Lower lobe of right lung (tissue), 2 donors: Measurements from ENCODE around the gene PLXNA2. TPM values are rescaled to one million over a fixed set of nuclear protein-coding genes. Genes with fewer than 3 reads are reported as not detected.

Source experiments
- ATAC-seq, 2 donors: fragments of 200-7000 bp; cut with Tn5 transposase; one replicate each; pipeline ENCODE4 v1.9.1; 2020 to 2022; ENCODE audit warnings: mild to moderate bottlenecking in 2 of 2, moderate library complexity in 2 of 2
- DNase-seq: peaks from one replicate; pipeline ENCODE4 v3.0.0-alpha.2; 2020
- H3K27ac ChIP-seq: fragments of 200-600 bp; one replicate; pipeline ENCODE4 v1.8.0; 2022
- H3K27me3 ChIP-seq: fragments of 200-600 bp; one replicate; pipeline ENCODE4 v1.8.0; 2022; ENCODE audit warnings: low read depth
- H3K36me3 ChIP-seq: fragments of 200-600 bp; one replicate; pipeline ENCODE4 v1.8.0; 2022; ENCODE audit warnings: mild to moderate bottlenecking
- H3K4me1 ChIP-seq: fragments of 200-600 bp; one replicate; pipeline ENCODE4 v1.8.0; 2022
- H3K4me3 ChIP-seq: fragments of 200-600 bp; one replicate; pipeline ENCODE4 v1.8.0; 2022; ENCODE audit warnings: mild to moderate bottlenecking
- H3K9me3 ChIP-seq: fragments of 200-600 bp; one replicate; pipeline ENCODE4 v1.8.0; 2022
- intact Hi-C: fragments of 100-400 bp; cut with DNase I; formaldehyde crosslinking; loops from one replicate; pipeline ENCODE4 v1.11.0; 2022
- total RNA-seq: library from RNA; stranded (reverse); fragmentation: NEBNext Ultra II Directional; extraction: Animal tissue kit (Norgen Biotek cat#: 25700); gene quantifications from one replicate; pipeline ENCODE4 v1.2.1, GENCODE V29; 2021
- TF ChIP-seq, protein P1 (sequence below): fragments of 200-600 bp; IDR thresholded peaks from one replicate; pipeline ENCODE4 v1.8.0; 2022; ENCODE audit warnings: antibody characterized with exemption, mild to moderate bottlenecking
- donor health status: DM: no; HTN: yes; CAD: no; lungs with severe emphysema.

Gene PLXNA2
- total RNA-seq, 1 donor from 2014 or later, result 83.9 TPM

DNA sequence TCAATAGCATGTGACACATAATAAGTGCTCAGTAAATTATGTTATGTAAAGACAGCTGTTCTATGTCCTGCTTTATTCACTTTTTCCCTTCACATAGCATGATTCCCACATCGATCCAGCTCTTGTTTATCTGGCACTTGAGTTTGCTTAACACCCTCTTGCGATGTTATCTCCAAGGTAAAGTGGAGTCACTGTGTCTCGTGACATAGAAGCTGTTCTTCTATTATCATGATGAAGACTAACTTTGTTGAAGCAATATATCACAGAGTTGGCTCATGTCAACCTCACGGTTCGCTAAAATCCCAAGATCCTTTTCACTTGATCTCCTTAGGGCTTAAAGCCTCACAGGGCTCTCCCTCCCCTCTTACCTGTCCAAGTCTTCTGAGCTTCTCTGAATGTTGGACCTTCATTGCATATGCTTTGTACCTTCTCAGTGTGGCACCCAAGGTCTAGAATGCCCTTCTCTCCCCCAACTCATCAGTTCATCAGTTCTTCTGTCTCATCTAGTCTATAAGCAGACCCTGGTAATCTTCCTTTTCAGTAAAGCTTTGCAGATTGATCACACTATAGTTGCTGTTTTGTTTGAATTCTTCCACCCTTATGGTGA lies 38.0 kb downstream of the PLXNA2 start:
- Histone ChIP-seq H3K27ac (peak overlapping the region; percentile 82), H3K36me3 (peaks cover 34% of the 10 kb centered on the region), H3K4me3 (no peak overlapping the region), H3K4me1 (peaks cover 87% of the 10 kb centered on the region), H3K27me3 (no peaks in the 10 kb centered on the region), H3K9me3 (no peaks in the 10 kb centered on the region)
- DNase-seq (no peak), ATAC-seq (no peak)
- intact Hi-C loops, result no loop called here
- TF ChIP-seq, protein P1, sequence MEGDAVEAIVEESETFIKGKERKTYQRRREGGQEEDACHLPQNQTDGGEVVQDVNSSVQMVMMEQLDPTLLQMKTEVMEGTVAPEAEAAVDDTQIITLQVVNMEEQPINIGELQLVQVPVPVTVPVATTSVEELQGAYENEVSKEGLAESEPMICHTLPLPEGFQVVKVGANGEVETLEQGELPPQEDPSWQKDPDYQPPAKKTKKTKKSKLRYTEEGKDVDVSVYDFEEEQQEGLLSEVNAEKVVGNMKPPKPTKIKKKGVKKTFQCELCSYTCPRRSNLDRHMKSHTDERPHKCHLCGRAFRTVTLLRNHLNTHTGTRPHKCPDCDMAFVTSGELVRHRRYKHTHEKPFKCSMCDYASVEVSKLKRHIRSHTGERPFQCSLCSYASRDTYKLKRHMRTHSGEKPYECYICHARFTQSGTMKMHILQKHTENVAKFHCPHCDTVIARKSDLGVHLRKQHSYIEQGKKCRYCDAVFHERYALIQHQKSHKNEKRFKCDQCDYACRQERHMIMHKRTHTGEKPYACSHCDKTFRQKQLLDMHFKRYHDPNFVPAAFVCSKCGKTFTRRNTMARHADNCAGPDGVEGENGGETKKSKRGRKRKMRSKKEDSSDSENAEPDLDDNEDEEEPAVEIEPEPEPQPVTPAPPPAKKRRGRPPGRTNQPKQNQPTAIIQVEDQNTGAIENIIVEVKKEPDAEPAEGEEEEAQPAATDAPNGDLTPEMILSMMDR, result no peak

GRCh38 chr1:208205216-208206013 lies 38.8 kb downstream of the PLXNA2 start:
- peak overlapping the region; percentile 82 for H3K27ac ChIP-seq
- no peaks in the 10 kb centered on the region for H3K9me3 ChIP-seq
- H3K36me3 ChIP-seq, result peaks cover 32% of the 10 kb centered on the region
- no peak overlapping the region for H3K4me3 ChIP-seq
- DNase-seq (no peak), ATAC-seq (no peak)
- H3K4me1 ChIP-seq, result peaks cover 93% of the 10 kb centered on the region
- intact Hi-C loops, result no loop called here
- H3K27me3 ChIP-seq, result no peaks in the 10 kb centered on the region
- TF ChIP-seq, protein P1, result no peak

GRCh38 chr1:208204779-208205178 lies 39.4 kb downstream of the PLXNA2 start:
- no peaks in the 10 kb centered on the region for H3K9me3 ChIP-seq
- TF ChIP-seq, protein P1, result no peak
- DNase-seq (no peak), ATAC-seq (no peak)
- H3K27ac ChIP-seq, result peak overlapping the region; percentile 82
- H3K4me3 ChIP-seq, result no peak overlapping the region
- no peaks in the 10 kb centered on the region for H3K27me3 ChIP-seq
- H3K4me1 ChIP-seq, result peaks cover 93% of the 10 kb centered on the region
- intact Hi-C loops, result no loop called here
- H3K36me3 ChIP-seq, result peaks cover 31% of the 10 kb centered on the region

- Histone ChIP-seq H3K27ac (peak overlapping the region; percentile 82), H3K27me3 (no peaks in the 10 kb centered on the region), H3K36me3 (peaks cover 30% of the 10 kb centered on the region), H3K4me1 (peaks cover 86% of the 10 kb centered on the region), H3K9me3 (no peaks in the 10 kb centered on the region), H3K4me3 (no peak overlapping the region)
- intact Hi-C loops, result no loop called here
- TF ChIP-seq, protein P1, result no peak
- DNase-seq (no peak), ATAC-seq (no peak)
Measured at GRCh38 chr1:208203848-208204609, 40.2 kb downstream of the PLXNA2 start.

GRCh38 chr1:208203127-208203847 lies 40.9 kb downstream of the PLXNA2 start:
- DNase-seq (peak; percentile 68), ATAC-seq (peak; percentile 55 to 66)
- Histone ChIP-seq H3K27ac (peak overlapping the region; percentile 82), H3K36me3 (peaks cover 26% of the 10 kb centered on the region), H3K4me1 (peaks cover 78% of the 10 kb centered on the region), H3K27me3 (no peaks in the 10 kb centered on the region), H3K9me3 (no peaks in the 10 kb centered on the region), H3K4me3 (no peak overlapping the region)
- TF ChIP-seq, protein P1, result no peak
- intact Hi-C loops, result no loop called here
